Pancreas (tissue), 10 donors: ENCODE measurements around the gene STOX2. TPM values are rescaled to one million over a fixed set of nuclear protein-coding genes. Genes with fewer than 3 reads are reported as not detected.

Experiments used
- ATAC-seq, 4 donors: fragments of 200-7000 bp; cut with Tn5 transposase; one replicate each; pipeline versions ENCODE4 v1.8.0 to v1.9.1; 2020; ENCODE audit warnings: mild to moderate bottlenecking in 4 of 4, moderate library complexity in 4 of 4
- DNase-seq, 6 donors: peaks; one replicate each; pipeline ENCODE4 v3.0.0-alpha.2; 2020
- FAIRE-seq: peaks from 2 replicates; lab custom pipeline; 2012; peaks lifted over from hg19 to GRCh38; lab: Jason Lieb, UNC
- H3K27ac ChIP-seq, 4 donors: fragments of 200-600 bp; sonication (generic); 1 replicate in 3 of 4; 2 replicates in 1 of 4; pipeline versions ENCODE4 v1.5.0 to v1.8.0; 2020
- H3K27me3 ChIP-seq, 4 donors: fragments of 200-600 bp; one replicate each; pipeline ENCODE4 v1.8.0; 2021
- H3K36me3 ChIP-seq, 3 donors: fragments of 200-600 bp; sonication (generic) in 1 of 3; one replicate each; pipeline versions ENCODE4 v1.5.0 to v1.8.0; 2020 to 2021
- H3K4me1 ChIP-seq, 3 donors: fragments of 200-600 bp; one replicate each; pipeline ENCODE4 v1.8.0; 2021
- H3K4me3 ChIP-seq, 4 donors: fragments of 200-600 bp; sonication (generic) in 2 of 4; one replicate each; pipeline versions ENCODE4 v1.5.0 to v1.8.0; 2020 to 2021
- H3K9me3 ChIP-seq, 4 donors: fragments of 200-600 bp; one replicate each; pipeline ENCODE4 v1.8.0; 2021
- WGBS, 2 donors: extraction: QIAGEN DNeasy Blood & Tissue Kit; methylation state at CpG; one replicate each; pipeline ENCODE4 v1.1.7; 2013; 5-methylcytosine and 5-hydroxymethylcytosine counted together
- intact Hi-C, 3 donors: fragments of 100-400 bp; cut with DNase I; formaldehyde crosslinking; loops; one replicate each; pipeline versions ENCODE4 v1.11.1 to v1.14.2; 2022
- polyA plus RNA-seq, 2 donors: library from polyadenylated mRNA; stranded (reverse); fragments of 200-250 nt; gene quantifications; one replicate each; pipeline ENCODE4 v1.2.3, GENCODE V29; 2013
- total RNA-seq, 6 donors: library from RNA; stranded (reverse); fragmentation: NEBNext Ultra II Directional in 4 of 6; extraction: Animal tissue kit (Norgen Biotek cat#: 25700) in 4 of 6; gene quantifications; one replicate each; pipeline versions ENCODE4 v1.2.1 to v1.2.4, GENCODE V29; 2021 to 2023
- TF ChIP-seq, protein P1 (sequence below), 4 donors: fragments of 200-600 bp; sonication (generic) in 3 of 4; IDR thresholded peaks; one replicate each; pipeline versions ENCODE4 v1.5.0 to v1.8.0; 2021; ENCODE audit warnings: antibody characterized with exemption in 4 of 4
- donor health status: healthy with polysubstance abuse.
- donor health status: DM: no; HTN: no; CAD: no; lungs with moderate emphysema.
- donor health status: DM: no; HTN: no; CAD: no.
- donor health status: control.
- donor health status: control.
- donor health status: Bipolar disorder and iron deficiency.
- donor health status: DM: yes; HTN: yes; CAD: no.
- donor health status: DM: no; HTN: no; CAD: no.
- donor health status: DM: no; HTN: no; CAD: no.
- donor health status: DM: yes; HTN: yes; CAD: no.

STOX2 gene
- total and polyA plus RNA-seq, 8 donors: 3.5 to 11.9 (median 8.8) TPM

DNA sequence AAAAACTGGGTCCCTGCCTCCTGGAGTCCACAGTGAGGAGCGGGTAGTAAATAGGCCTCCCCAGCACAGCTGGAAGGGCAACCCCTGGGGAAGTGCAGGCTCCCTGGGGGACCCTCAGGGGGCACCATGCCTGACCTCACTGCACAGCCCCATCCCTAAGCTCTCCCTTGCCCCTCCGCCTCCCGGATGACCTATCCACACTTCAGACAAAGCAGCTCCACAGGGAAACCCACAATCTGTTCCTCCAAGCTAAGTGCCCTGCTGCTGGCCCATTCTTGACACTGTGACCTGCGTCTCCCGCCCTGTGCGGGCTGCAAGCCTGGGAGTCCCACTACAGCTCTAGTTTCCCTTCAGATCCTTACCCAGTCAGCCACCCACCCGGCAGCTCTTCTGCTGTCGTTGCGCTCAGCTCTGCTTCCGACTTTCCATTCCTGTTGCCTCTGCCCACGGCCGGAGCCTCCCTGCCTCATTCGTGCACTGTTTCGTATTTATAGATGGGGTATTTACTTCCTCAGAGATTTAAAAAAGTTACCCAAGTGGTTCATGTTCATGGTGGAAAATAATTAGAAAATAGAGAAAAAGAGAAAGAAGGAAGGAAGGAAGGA lies 47.0 kb upstream of the STOX2 start:
- H3K9me3 ChIP-seq: no peaks in the 10 kb centered on the region
- H3K27ac ChIP-seq: no peak overlapping the region
- 84 to 86% methylated on average over 14 of the region's 14 CpGs for WGBS, 2 donors
- DNase-seq (no peak), ATAC-seq (no peak), FAIRE-seq (no peak)
- TF ChIP-seq, protein P1, sequence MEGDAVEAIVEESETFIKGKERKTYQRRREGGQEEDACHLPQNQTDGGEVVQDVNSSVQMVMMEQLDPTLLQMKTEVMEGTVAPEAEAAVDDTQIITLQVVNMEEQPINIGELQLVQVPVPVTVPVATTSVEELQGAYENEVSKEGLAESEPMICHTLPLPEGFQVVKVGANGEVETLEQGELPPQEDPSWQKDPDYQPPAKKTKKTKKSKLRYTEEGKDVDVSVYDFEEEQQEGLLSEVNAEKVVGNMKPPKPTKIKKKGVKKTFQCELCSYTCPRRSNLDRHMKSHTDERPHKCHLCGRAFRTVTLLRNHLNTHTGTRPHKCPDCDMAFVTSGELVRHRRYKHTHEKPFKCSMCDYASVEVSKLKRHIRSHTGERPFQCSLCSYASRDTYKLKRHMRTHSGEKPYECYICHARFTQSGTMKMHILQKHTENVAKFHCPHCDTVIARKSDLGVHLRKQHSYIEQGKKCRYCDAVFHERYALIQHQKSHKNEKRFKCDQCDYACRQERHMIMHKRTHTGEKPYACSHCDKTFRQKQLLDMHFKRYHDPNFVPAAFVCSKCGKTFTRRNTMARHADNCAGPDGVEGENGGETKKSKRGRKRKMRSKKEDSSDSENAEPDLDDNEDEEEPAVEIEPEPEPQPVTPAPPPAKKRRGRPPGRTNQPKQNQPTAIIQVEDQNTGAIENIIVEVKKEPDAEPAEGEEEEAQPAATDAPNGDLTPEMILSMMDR (IDR thresholded peaks at IDR 0.05): no peak
- no peaks in the 10 kb centered on the region for H3K36me3 ChIP-seq
- intact Hi-C loops: no loop called here
- H3K27me3 ChIP-seq: no peaks in the 10 kb centered on the region
- no peak overlapping the region for H3K4me3 ChIP-seq
- peaks cover 0 to 3% (median 0%) of the 10 kb centered on the region in 3 donors for H3K4me1 ChIP-seq

DNA sequence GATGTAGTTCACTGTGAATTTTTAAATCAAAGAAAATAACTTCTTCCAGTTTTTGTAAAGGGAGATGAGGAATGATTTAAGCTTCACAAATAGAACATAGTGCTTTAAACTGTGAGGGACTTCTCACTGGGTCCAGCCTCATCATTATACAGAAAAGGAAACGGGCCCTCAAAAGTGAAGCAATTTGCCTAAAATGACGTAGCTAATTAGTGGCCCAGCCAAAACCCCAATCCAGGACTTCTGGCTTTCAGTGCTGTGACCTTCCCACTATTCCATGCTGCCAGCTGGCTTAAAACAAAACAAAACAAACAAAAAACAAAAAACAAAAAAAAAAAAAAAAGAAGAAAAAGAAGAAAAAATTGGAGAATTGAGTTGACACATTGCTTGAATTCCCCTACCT lies 45.0 kb upstream of the STOX2 start:
- no peak overlapping the region for H3K4me3 ChIP-seq
- H3K27ac ChIP-seq: no peak overlapping the region
- WGBS, 2 donors: 70 to 71% methylated on average over 2 of the region's 2 CpGs
- no peaks in the 10 kb centered on the region for H3K27me3 ChIP-seq
- FAIRE-seq (no peak), ATAC-seq (no peak), DNase-seq (no peak)
- H3K4me1 ChIP-seq: no peaks in the 10 kb centered on the region
- no peaks in the 10 kb centered on the region for H3K9me3 ChIP-seq
- intact Hi-C loops: no loop called here
- TF ChIP-seq, protein P1 (IDR thresholded peaks at IDR 0.05): no peak
- no peaks in the 10 kb centered on the region for H3K36me3 ChIP-seq

DNA sequence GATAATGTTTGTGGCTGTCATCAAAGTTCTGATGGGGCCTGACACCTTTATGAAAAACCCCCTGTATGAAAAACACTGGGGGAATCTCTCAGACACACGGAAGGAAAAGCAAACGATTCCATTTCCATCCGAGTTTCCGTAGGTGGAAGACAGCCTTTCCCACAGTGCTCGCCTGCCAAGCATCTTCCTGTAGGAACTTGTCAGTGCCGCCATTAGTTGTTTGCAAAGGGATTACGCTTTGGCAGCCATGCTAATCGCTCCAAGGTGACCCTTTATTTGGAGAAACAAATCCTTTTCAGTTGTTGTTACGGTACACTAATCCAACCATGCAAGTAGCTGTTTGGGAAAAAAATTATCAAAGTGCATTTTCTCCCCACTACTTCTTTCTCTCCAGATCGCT lies 44.4 kb upstream of the STOX2 start:
- FAIRE-seq (no peak), DNase-seq (no peak), ATAC-seq (no peak)
- Histone ChIP-seq H3K36me3 (no peaks in the 10 kb centered on the region), H3K27ac (no peak overlapping the region), H3K4me1 (no peaks in the 10 kb centered on the region), H3K9me3 (no peaks in the 10 kb centered on the region), H3K27me3 (no peaks in the 10 kb centered on the region), H3K4me3 (no peak overlapping the region)
- WGBS, 2 donors: 85 to 89% methylated on average over 10 of the region's 10 CpGs
- TF ChIP-seq, protein P1 (IDR thresholded peaks at IDR 0.05): no peak
- intact Hi-C loops: no loop called here

- Histone ChIP-seq H3K27me3 (no peaks in the 10 kb centered on the region), H3K9me3 (no peaks in the 10 kb centered on the region), H3K36me3 (no peaks in the 10 kb centered on the region), H3K4me3 (no peak overlapping the region), H3K27ac (no peak overlapping the region), H3K4me1 (no peaks in the 10 kb centered on the region)
- 94 to 96% methylated on average over 13 of the region's 13 CpGs for WGBS, 2 donors
- intact Hi-C loops: no loop called here
- FAIRE-seq (no peak), ATAC-seq (no peak), DNase-seq (no peak)
- TF ChIP-seq, protein P1 (IDR thresholded peaks at IDR 0.05): no peak
These were observed 43.7 kb upstream of the STOX2 start for GRCh38 chr4:183861426-183861825.

- 51 to 55% methylated on average over 8 of the region's 8 CpGs for WGBS, 2 donors
- ATAC-seq (peak in 3 of 4 donors; percentile 32 to 43 (median 32)), FAIRE-seq (no peak), DNase-seq (no peak)
- Histone ChIP-seq H3K36me3 (no peaks in the 10 kb centered on the region), H3K27ac (no peak overlapping the region), H3K4me3 (no peak overlapping the region), H3K4me1 (no peaks in the 10 kb centered on the region), H3K27me3 (no peaks in the 10 kb centered on the region), H3K9me3 (no peaks in the 10 kb centered on the region)
- intact Hi-C loops: no loop called here
- TF ChIP-seq, protein P1 (IDR thresholded peaks at IDR 0.05): no peak
These were observed 41.8 kb upstream of the STOX2 start for GRCh38 chr4:183863155-183863825.
